ENCODE data around the gene HTR1E. TPM values are rescaled to one million over a fixed set of nuclear protein-coding genes. Genes with fewer than 3 reads are reported as not detected.
"Not testable (repeated sequence)": the region's sequence is repeated elsewhere in the genome, so short reads cannot be mapped to it uniquely, and the experiment has no call there.

The HTR1E gene, protein sequence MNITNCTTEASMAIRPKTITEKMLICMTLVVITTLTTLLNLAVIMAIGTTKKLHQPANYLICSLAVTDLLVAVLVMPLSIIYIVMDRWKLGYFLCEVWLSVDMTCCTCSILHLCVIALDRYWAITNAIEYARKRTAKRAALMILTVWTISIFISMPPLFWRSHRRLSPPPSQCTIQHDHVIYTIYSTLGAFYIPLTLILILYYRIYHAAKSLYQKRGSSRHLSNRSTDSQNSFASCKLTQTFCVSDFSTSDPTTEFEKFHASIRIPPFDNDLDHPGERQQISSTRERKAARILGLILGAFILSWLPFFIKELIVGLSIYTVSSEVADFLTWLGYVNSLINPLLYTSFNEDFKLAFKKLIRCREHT
- not detected for total RNA-seq

DNA sequence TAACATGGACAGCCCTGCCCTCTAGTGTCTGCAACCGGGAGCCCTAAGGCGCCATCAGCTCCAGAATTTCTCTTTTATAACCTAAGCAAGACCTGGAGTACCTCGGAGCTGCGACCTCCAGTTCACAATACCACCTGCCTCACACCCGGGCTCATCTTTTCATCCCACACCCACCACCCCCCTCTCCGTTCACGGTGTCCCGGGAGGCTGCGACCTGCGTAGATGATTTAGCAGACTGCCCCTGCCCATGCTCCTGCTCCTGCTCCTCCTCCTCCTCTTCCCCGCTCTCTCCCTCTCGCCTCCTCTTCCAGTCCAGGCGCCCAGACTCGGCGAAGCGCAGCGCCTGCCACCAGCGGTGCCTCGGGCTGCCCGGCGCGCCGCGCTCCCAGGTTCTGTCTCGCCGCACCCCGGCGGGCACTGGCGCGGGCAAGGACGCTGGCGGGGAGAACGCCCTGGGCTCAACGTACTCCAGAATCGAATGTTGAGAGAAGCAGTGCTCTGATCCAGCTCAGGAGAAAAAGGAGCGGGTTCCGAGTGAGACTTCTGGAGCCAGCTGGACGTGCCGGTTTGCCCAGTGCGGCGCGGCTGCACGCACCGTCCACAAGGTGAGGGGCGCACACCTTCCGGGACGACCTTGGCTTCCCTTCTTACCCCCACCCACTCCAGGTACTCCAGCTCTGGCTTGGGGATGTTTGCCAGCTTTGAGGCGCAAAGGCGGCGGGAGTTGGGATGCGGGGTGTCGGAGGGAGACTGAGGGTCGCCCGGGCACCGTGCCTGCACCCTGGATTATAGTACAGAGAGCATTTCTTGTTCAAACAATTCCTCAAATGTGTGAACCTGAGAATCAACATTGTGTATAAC lies at the start of gene HTR1E:
Gene HTR1E, plus strand, starts transcription at position 310 of the 861 bp plus-strand sequence. CDS start 77,807 bp downstream, outside the sequence.
- ATAC-seq (replicated peaks), result peak; percentile 18
- H3K27me3 Mint-ChIP-seq, result peaks cover 41% of the 10 kb centered on the region
- no peaks in the 10 kb centered on the region for H3K9me3 Mint-ChIP-seq
- no peaks in the 10 kb centered on the region for H3K4me1 Mint-ChIP-seq
- no peak within 1 kb of the TSS for H3K4me3 Mint-ChIP-seq
- no peaks in the 10 kb centered on the region for H3K36me3 Mint-ChIP-seq (ENCODE audit: low read depth)
- no peak within 1 kb of the TSS for H3K27ac Mint-ChIP-seq

GRCh38 chr6:86888301-86888700 lies 49.0 kb upstream of the HTR1E start:
- peaks cover 10% of the 10 kb centered on the region for H3K9me3 Mint-ChIP-seq
- no peaks in the 10 kb centered on the region for H3K36me3 Mint-ChIP-seq (ENCODE audit: low read depth)
- no peak for ATAC-seq (replicated peaks)
- H3K4me1 Mint-ChIP-seq, result no peaks in the 10 kb centered on the region
- no peak overlapping the region for H3K4me3 Mint-ChIP-seq
- H3K27me3 Mint-ChIP-seq, result peaks cover 6% of the 10 kb centered on the region
- no peak overlapping the region for H3K27ac Mint-ChIP-seq

DNA sequence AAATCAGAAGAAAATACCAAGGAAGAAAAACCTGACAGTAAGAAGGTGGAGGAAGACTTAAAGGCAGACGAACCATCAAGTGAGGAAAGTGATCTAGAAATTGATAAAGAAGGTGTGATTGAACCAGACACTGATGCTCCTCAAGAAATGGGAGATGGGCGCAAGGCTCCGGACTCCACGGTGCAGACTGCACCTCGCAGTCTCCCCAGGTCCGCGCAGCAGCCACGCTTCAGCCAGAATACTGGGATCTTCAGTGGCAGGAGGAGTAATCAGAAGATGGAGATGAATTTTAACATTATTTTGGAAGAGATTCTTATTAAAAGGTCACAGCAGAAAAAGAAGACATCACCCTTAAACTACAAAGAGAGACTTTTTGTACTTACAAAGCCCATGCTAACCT lies 40.1 kb upstream of the HTR1E start:
- H3K36me3 Mint-ChIP-seq (ENCODE audit: low read depth); H3K4me1 Mint-ChIP-seq; H3K4me3 Mint-ChIP-seq; ATAC-seq (replicated peaks); H3K27ac Mint-ChIP-seq; H3K27me3 Mint-ChIP-seq: not testable (repeated sequence)
- peaks cover 20% of the 10 kb centered on the region for H3K9me3 Mint-ChIP-seq

- H3K4me1 Mint-ChIP-seq, result no peaks in the 10 kb centered on the region
- no peaks in the 10 kb centered on the region for H3K9me3 Mint-ChIP-seq
- H3K27ac Mint-ChIP-seq, result no peak overlapping the region
- H3K27me3 Mint-ChIP-seq, result no peaks in the 10 kb centered on the region
- no peaks in the 10 kb centered on the region for H3K36me3 Mint-ChIP-seq (ENCODE audit: low read depth)
- no peak overlapping the region for H3K4me3 Mint-ChIP-seq
- ATAC-seq (replicated peaks), result no peak
These were observed 23.5 kb upstream of the HTR1E start for GRCh38 chr6:86913795-86914194.

- no peak for ATAC-seq (replicated peaks)
- Mint-ChIP-seq H3K9me3 (no peaks in the 10 kb centered on the region), H3K27me3 (no peaks in the 10 kb centered on the region), H3K4me3 (no peak overlapping the region), H3K4me1 (no peaks in the 10 kb centered on the region), H3K36me3 (ENCODE audit: low read depth) (no peaks in the 10 kb centered on the region), H3K27ac (no peak overlapping the region)
These were observed 20.9 kb upstream of the HTR1E start for GRCh38 chr6:86916393-86916792.

GRCh38 chr6:86927138-86927537 lies 10.2 kb upstream of the HTR1E start:
- not testable (repeated sequence) for H3K36me3 Mint-ChIP-seq (ENCODE audit: low read depth); ATAC-seq (replicated peaks); H3K4me1 Mint-ChIP-seq; H3K9me3 Mint-ChIP-seq; H3K27me3 Mint-ChIP-seq; H3K4me3 Mint-ChIP-seq; H3K27ac Mint-ChIP-seq

- not testable (repeated sequence) for H3K4me1 Mint-ChIP-seq; ATAC-seq (replicated peaks); H3K9me3 Mint-ChIP-seq
These were observed 9.5 kb upstream of the HTR1E start for GRCh38 chr6:86927859-86928258.

DNA sequence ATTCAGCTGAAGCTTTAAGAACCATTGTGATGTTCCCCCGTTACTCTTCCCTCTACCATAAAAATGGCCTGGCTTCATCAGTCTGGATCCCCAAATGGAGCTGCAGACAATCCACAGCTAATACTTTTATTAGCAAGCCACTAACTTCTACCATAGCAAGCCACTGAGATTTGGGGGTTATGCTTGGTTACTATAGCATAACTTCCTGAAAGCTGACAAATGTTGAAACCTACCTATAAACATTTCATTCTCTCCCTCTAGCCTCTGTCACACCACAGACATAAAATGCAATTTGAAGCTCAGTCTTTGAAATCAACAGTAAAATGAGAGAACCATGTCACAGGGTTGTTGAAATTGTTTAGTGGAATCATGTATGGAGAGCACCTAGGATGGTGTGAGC lies 3.0 kb upstream of the HTR1E start:
- H3K27me3 Mint-ChIP-seq, result peaks cover 22% of the 10 kb centered on the region
- H3K4me1 Mint-ChIP-seq, result no peaks in the 10 kb centered on the region
- H3K27ac Mint-ChIP-seq, result no peak overlapping the region
- H3K36me3 Mint-ChIP-seq (ENCODE audit: low read depth), result no peaks in the 10 kb centered on the region
- ATAC-seq (replicated peaks), result no peak
- no peak overlapping the region for H3K4me3 Mint-ChIP-seq
- no peaks in the 10 kb centered on the region for H3K9me3 Mint-ChIP-seq

More at GRCh38 chr6:86927859-86928258, 9.5 kb upstream of the HTR1E start:
- H3K27ac Mint-ChIP-seq; H3K4me3 Mint-ChIP-seq; H3K36me3 Mint-ChIP-seq (ENCODE audit: low read depth); H3K27me3 Mint-ChIP-seq: not testable (repeated sequence)

GRCh38 chr6:86936834-86937218 lies 502 bp upstream of the HTR1E start:
- H3K36me3 Mint-ChIP-seq (ENCODE audit: low read depth), result no peaks in the 10 kb centered on the region
- H3K27ac Mint-ChIP-seq, result no peak overlapping the region
- H3K9me3 Mint-ChIP-seq, result no peaks in the 10 kb centered on the region
- ATAC-seq (replicated peaks), result no peak
- no peak overlapping the region for H3K4me3 Mint-ChIP-seq
- H3K4me1 Mint-ChIP-seq, result no peaks in the 10 kb centered on the region
- peaks cover 41% of the 10 kb centered on the region for H3K27me3 Mint-ChIP-seq

DNA sequence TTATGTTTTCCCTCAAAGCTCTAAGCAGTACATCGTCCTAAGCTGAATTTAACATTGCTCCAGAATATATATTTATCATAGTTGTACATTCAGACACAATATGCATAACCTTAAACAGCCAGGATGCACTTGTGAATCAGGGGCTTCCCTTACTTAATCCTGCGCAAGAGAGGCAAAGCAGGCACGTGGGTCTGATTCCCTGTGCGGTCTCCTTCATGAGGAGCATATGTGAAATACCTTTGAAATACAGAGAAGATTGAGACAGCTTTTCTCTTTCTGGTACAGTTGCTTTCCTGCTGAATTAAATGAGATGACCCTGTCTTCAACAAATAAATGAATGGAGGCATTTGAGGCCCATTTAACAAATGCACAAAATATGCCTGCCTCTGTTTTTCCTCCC lies 1.5 kb downstream of the HTR1E start:
- no peak overlapping the region for H3K27ac Mint-ChIP-seq
- H3K9me3 Mint-ChIP-seq, result no peaks in the 10 kb centered on the region
- no peaks in the 10 kb centered on the region for H3K4me1 Mint-ChIP-seq
- H3K27me3 Mint-ChIP-seq, result peaks cover 43% of the 10 kb centered on the region
- no peak overlapping the region for H3K4me3 Mint-ChIP-seq
- no peak for ATAC-seq (replicated peaks)
- H3K36me3 Mint-ChIP-seq (ENCODE audit: low read depth), result no peaks in the 10 kb centered on the region

- no peak for ATAC-seq (replicated peaks)
- no peak overlapping the region for H3K4me3 Mint-ChIP-seq
- no peaks in the 10 kb centered on the region for H3K4me1 Mint-ChIP-seq
- H3K27ac Mint-ChIP-seq, result no peak overlapping the region
- H3K27me3 Mint-ChIP-seq, result peaks cover 39% of the 10 kb centered on the region
- H3K9me3 Mint-ChIP-seq, result no peaks in the 10 kb centered on the region
- H3K36me3 Mint-ChIP-seq (ENCODE audit: low read depth), result no peaks in the 10 kb centered on the region
These were observed 4.1 kb downstream of the HTR1E start for GRCh38 chr6:86941461-86941860.

DNA sequence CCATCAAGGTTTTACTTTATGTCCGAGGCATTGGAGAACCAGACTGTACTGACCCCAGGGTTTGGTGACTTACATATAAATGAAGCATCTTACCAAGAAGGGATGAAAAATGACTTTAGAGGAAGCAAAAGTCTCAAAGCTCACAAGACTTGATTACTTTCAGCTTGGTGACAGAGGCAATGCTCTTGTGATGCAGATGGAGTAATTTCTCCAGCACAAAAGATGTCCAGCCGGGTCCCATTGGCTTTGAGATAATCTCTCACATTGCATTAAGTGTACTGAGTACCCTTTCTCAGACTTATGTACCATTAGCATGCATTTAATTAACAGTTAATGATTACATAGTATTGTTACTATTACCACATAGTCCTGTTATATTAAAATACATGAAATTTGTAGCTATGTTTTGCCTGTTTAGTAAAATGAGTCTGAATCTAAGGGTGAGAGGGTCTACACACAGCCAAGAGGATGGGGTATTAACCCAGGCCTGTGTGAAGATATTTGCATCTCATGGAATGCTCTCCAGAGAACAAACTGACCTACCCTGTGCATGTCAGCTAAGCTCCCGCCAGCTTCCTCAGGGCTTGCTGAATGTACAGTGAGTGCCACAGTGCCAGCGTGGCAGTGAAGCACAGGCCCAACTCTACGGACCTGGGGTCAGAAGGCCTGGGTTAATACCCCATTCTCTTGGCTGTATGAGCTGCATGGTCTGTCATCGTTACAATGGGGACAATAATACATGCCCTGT lies 5.6 kb downstream of the HTR1E start:
- Mint-ChIP-seq H3K4me1 (no peaks in the 10 kb centered on the region), H3K9me3 (no peaks in the 10 kb centered on the region), H3K4me3 (no peak overlapping the region), H3K27ac (no peak overlapping the region), H3K36me3 (ENCODE audit: low read depth) (no peaks in the 10 kb centered on the region), H3K27me3 (peaks cover 30% of the 10 kb centered on the region)
- no peak for ATAC-seq (replicated peaks)

DNA sequence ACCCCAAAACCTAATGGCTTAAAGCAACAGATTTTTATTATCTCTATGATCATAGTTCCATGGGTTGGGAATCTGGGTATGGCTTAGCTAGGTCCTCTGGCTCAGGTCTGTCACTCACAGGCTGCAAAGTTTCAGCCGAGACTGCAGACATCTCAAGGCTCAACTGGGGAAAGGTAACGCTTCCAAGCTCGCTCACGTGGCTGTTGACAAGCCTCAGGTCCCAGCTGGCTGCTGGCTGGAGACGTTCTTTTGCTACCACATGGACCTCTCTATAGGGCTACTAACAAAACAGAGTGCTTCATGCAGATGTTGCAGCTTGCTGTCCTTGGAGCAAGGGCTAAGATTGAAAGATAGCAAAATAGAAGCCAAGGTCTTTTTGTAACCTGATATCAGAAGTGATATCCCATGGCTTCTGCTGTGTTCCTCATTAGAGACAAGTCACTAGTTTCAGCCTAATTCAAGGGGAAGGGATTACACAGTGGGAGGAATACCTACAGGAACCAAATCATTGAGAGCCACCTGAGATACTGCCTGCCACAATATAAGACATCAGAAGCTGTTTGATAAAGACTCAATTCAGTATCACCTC lies 6.6 kb downstream of the HTR1E start:
- no peak for ATAC-seq (replicated peaks)
- H3K4me3 Mint-ChIP-seq, result no peak overlapping the region
- peaks cover 24% of the 10 kb centered on the region for H3K27me3 Mint-ChIP-seq
- no peaks in the 10 kb centered on the region for H3K9me3 Mint-ChIP-seq
- H3K36me3 Mint-ChIP-seq (ENCODE audit: low read depth), result no peaks in the 10 kb centered on the region
- no peak overlapping the region for H3K27ac Mint-ChIP-seq
- H3K4me1 Mint-ChIP-seq, result no peaks in the 10 kb centered on the region

DNA sequence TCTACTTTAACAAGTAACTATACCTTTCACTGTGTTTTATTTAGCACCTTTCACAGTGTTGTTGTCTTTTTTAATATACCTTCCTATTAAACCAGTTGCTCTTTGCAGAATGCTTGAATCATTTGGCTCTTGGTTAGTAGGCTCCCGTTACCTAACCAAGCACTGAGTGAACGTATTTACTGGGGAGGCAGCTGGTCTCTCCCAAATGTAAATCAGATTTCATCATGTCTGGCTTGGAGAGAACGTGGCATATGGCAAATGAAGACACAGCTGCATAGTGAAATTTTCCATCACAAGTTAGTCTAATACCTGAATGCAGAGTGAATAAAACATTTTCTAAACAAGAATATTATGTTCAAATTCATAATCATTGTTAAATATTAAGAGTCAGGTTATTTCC lies 12.4 kb downstream of the HTR1E start:
- Mint-ChIP-seq H3K9me3 (no peaks in the 10 kb centered on the region), H3K4me3 (no peak overlapping the region), H3K27me3 (peaks cover 3% of the 10 kb centered on the region), H3K36me3 (ENCODE audit: low read depth) (no peaks in the 10 kb centered on the region), H3K4me1 (no peaks in the 10 kb centered on the region), H3K27ac (no peak overlapping the region)
- no peak for ATAC-seq (replicated peaks)
